ENCODE data around the gene BCDIN3D. TPM values are rescaled to one million over a fixed set of nuclear protein-coding genes. Genes with fewer than 3 reads are reported as not detected.

Gene BCDIN3D
- total RNA-seq, 1 experiment from 2014 or later = 3.3 TPM

- no peak overlapping the region for H3K4me2 ChIP-seq (ENCODE audit: insufficient read depth, insufficient read length, low read length)
- Mint-ChIP-seq H3K4me3 (peak overlapping the region in 1 of 2 experiments; percentile 67; a peak in 2 of 5 replicates), H3K27me3 (ENCODE audit: low read depth) (no peaks in the 10 kb centered on the region), H3K27ac (peak overlapping the region; percentile 93 to 97 (median 96)), H3K4me1 (peaks cover 26 to 52% of the 10 kb centered on the region in 2 experiments), H3K9me3 (no peaks in the 10 kb centered on the region; a peak in 1 of 5 replicates), H3K36me3 (ENCODE audit: insufficient read depth in 1 of 3, low read depth in 3 of 3) (peaks cover 0 to 18% (median 10%) of the 10 kb centered on the region in 3 experiments; a peak in 5 of 7 replicates)
- no peak overlapping the region for H3K4ac ChIP-seq (ENCODE audit: low read depth, low read length)
- no peak overlapping the region for H2AK5ac ChIP-seq (ENCODE audit: insufficient read length, low read length)
- no peaks in the 10 kb centered on the region for H3K79me1 ChIP-seq (ENCODE audit: insufficient read depth, low read depth, low read length, poor library complexity, severe bottlenecking)
- H4K20me1 ChIP-seq (ENCODE audit: control insufficient read depth, insufficient read depth, insufficient read length) = no peaks in the 10 kb centered on the region
- no peak overlapping the region for H3K18ac ChIP-seq (ENCODE audit: insufficient read length, low read depth, low read length)
- H3K27ac ChIP-seq (ENCODE audit: insufficient read length, low read depth, low read length) = no peak overlapping the region
- H2BK15ac ChIP-seq (ENCODE audit: low read depth, low read length) = no peak overlapping the region
- H2AFZ ChIP-seq (ENCODE audit: low read length) = no peak overlapping the region
- H3K27me3 ChIP-seq (ENCODE audit: insufficient read depth, low read length) = no peaks in the 10 kb centered on the region
- no peak overlapping the region for H2BK5ac ChIP-seq (ENCODE audit: insufficient read length, low read length)
- no peaks in the 10 kb centered on the region for H3K79me2 ChIP-seq (ENCODE audit: insufficient read depth, low read length)
- H3K4me1 ChIP-seq (ENCODE audit: insufficient read depth, low read length) = peaks cover 14% of the 10 kb centered on the region; the same call in 1 of the 2 replicates
- H3K23me2 ChIP-seq (ENCODE audit: insufficient read length, low read depth, low read length, poor library complexity, severe bottlenecking) = no peaks in the 10 kb centered on the region
- WGBS (ENCODE audit: extremely low coverage, insufficient read length, low lambda C conversion rate) = no CpG with 5 or more reads among the region's 9 CpGs
- no peak overlapping the region for H4K91ac ChIP-seq (ENCODE audit: insufficient read length, low read depth, low read length)
- H2BK120ac ChIP-seq (ENCODE audit: low read depth, low read length, poor library complexity, severe bottlenecking) = no peak overlapping the region
- H3K14ac ChIP-seq (ENCODE audit: insufficient read depth, low read length) = 0 out of 2 replicates have a peak overlapping the region, but pooled peaks have one; percentile 45
- DNase-seq = no peak
- H3K9me3 ChIP-seq (ENCODE audit: control insufficient read depth, low read depth, low read length) = no peaks in the 10 kb centered on the region
- H3K23ac ChIP-seq (ENCODE audit: insufficient read length, low read depth, low read length) = no peak overlapping the region
- H3T11ph ChIP-seq (ENCODE audit: low read length) = no peak overlapping the region
- H3K56ac ChIP-seq (ENCODE audit: insufficient read length, low read depth, low read length) = no peak overlapping the region
- no peak overlapping the region for H2BK20ac ChIP-seq (ENCODE audit: low read depth, low read length, poor library complexity, severe bottlenecking)
- H2BK12ac ChIP-seq (ENCODE audit: insufficient read length, low read depth, low read length) = no peak overlapping the region
- H3K9ac ChIP-seq (ENCODE audit: extremely low read depth, insufficient read length, low read length) = no peak overlapping the region
- H4K5ac ChIP-seq (ENCODE audit: insufficient read length, low read depth, low read length) = no peak overlapping the region
- TF ChIP-seq, protein P1, sequence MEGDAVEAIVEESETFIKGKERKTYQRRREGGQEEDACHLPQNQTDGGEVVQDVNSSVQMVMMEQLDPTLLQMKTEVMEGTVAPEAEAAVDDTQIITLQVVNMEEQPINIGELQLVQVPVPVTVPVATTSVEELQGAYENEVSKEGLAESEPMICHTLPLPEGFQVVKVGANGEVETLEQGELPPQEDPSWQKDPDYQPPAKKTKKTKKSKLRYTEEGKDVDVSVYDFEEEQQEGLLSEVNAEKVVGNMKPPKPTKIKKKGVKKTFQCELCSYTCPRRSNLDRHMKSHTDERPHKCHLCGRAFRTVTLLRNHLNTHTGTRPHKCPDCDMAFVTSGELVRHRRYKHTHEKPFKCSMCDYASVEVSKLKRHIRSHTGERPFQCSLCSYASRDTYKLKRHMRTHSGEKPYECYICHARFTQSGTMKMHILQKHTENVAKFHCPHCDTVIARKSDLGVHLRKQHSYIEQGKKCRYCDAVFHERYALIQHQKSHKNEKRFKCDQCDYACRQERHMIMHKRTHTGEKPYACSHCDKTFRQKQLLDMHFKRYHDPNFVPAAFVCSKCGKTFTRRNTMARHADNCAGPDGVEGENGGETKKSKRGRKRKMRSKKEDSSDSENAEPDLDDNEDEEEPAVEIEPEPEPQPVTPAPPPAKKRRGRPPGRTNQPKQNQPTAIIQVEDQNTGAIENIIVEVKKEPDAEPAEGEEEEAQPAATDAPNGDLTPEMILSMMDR (conservative IDR thresholded peaks at IDR 0.05) = no peak
- H4K8ac ChIP-seq (replicated peaks; ENCODE audit: insufficient read length, low read depth, low read length) = no peak overlapping the region
Measured at GRCh38 chr12:49809906-49810389, 33.0 kb downstream of the BCDIN3D start.
